ENCODE data around the gene DLAT. TPM values are rescaled to one million over a fixed set of nuclear protein-coding genes. Genes with fewer than 3 reads are reported as not detected.

DLAT gene
- total RNA-seq, 1 donor from 2014 or later, result 19.4 TPM

DNA sequence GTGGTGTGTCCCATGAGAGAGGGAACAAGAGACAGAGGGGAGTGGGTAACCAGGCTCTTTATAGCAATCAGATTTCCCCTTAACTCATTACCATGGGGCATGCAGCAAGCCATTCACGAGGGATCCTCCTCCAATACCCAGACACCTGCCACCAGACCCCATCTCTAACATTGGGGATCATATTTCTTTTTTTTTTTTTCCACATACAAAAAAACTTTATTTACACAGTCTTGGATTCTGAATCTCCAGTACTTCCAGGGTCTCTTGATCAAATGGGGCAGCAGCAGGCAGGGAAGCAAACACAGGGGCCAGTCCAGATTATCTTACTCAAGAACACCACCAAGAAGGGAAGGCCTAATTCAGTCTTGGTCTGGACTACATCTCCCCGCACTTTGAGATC, 4.3 kb downstream of the DLAT start:
- Histone ChIP-seq H3K4me3 (no peak overlapping the region), H3K27ac (no peak overlapping the region), H3K27me3 (no peaks in the 10 kb centered on the region), H3K9me3 (no peaks in the 10 kb centered on the region), H3K4me1 (peaks cover 10% of the 10 kb centered on the region), H3K36me3 (peaks cover 0 to 22% of the 10 kb centered on the region in 2 donors)
- intact Hi-C loops (cut with DNase I), result no loop called here
- DNase-seq (ENCODE audit: extremely low spot score in 2 of 2), result no peak
- TF ChIP-seq, protein P1, sequence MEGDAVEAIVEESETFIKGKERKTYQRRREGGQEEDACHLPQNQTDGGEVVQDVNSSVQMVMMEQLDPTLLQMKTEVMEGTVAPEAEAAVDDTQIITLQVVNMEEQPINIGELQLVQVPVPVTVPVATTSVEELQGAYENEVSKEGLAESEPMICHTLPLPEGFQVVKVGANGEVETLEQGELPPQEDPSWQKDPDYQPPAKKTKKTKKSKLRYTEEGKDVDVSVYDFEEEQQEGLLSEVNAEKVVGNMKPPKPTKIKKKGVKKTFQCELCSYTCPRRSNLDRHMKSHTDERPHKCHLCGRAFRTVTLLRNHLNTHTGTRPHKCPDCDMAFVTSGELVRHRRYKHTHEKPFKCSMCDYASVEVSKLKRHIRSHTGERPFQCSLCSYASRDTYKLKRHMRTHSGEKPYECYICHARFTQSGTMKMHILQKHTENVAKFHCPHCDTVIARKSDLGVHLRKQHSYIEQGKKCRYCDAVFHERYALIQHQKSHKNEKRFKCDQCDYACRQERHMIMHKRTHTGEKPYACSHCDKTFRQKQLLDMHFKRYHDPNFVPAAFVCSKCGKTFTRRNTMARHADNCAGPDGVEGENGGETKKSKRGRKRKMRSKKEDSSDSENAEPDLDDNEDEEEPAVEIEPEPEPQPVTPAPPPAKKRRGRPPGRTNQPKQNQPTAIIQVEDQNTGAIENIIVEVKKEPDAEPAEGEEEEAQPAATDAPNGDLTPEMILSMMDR (IDR thresholded peaks at IDR 0.05), result no peak
- TF ChIP-seq POLR2AphosphoS5 (IDR thresholded peaks at IDR 0.05; ENCODE audit: insufficient read depth in 1 of 2, low read depth in 1 of 2), result no peak
- no peak for TF ChIP-seq POLR2A (IDR thresholded peaks at IDR 0.05)

GRCh38 chr11:112033902-112034301, 8.7 kb downstream of the DLAT start:
- Histone ChIP-seq H3K36me3 (peaks cover 0 to 41% of the 10 kb centered on the region in 2 donors), H3K27me3 (no peaks in the 10 kb centered on the region), H3K4me1 (no peaks in the 10 kb centered on the region), H3K9me3 (no peaks in the 10 kb centered on the region), H3K27ac (no peak overlapping the region), H3K4me3 (no peak overlapping the region)
- TF ChIP-seq, protein P1 (IDR thresholded peaks at IDR 0.05), result no peak
- no peak for TF ChIP-seq POLR2AphosphoS5 (IDR thresholded peaks at IDR 0.05; ENCODE audit: insufficient read depth in 1 of 2, low read depth in 1 of 2)
- TF ChIP-seq POLR2A (IDR thresholded peaks at IDR 0.05), result no peak
- intact Hi-C loops (cut with DNase I), result no loop called here
- DNase-seq (ENCODE audit: extremely low spot score in 2 of 2), result no peak

- intact Hi-C loops (cut with DNase I), result no loop called here
- Histone ChIP-seq H3K27me3 (no peaks in the 10 kb centered on the region), H3K27ac (no peak overlapping the region), H3K4me1 (no peaks in the 10 kb centered on the region), H3K9me3 (no peaks in the 10 kb centered on the region), H3K4me3 (no peak overlapping the region), H3K36me3 (peaks cover 0 to 38% of the 10 kb centered on the region in 2 donors)
- no peak for DNase-seq (ENCODE audit: extremely low spot score in 2 of 2)
- TF ChIP-seq POLR2A (IDR thresholded peaks at IDR 0.05) (no peak), POLR2AphosphoS5 (IDR thresholded peaks at IDR 0.05; ENCODE audit: insufficient read depth in 1 of 2, low read depth in 1 of 2) (no peak)
- TF ChIP-seq, protein P1 (IDR thresholded peaks at IDR 0.05), result no peak
Measured at GRCh38 chr11:112037527-112037926, 12.3 kb downstream of the DLAT start.

DNA sequence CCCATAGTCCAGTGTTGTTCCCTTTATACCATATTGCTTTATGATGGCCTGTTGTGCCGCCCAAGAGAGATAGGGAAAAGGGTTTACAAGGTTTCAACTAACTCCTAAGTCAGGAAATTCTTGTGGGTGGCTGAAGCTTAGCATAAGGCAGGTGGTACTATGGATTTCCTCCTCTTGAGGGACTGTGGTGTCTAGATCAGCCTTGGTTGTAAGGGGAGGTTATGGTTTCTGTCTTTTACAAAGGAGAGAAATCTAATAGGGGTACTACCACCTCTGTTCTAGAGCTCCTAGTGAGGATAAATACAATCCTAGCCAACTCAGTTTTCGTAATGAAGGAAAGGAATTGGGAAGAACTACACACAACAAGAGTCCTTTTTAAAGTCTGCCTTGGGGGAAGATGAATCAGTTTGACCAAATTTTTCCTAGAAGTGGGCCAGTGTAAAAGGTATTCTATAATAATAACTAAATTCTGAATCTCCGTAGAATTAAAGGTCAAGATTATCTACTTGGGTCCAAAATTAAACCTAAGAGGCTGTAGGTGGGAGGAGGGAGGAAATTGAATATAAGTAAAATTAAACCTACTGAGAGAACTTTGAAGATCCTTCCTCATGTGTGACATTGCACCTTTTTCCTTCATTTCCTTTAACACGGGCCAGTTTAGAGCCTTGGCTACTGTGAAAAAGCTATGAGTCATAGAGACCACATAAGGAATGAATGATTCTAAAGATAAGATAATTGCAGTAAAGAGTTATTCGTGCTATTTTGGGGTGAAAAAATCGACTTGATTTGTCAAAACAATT, 17.2 kb downstream of the DLAT start:
- Histone ChIP-seq H3K4me3 (no peak overlapping the region), H3K4me1 (no peaks in the 10 kb centered on the region), H3K27ac (no peak overlapping the region), H3K9me3 (no peaks in the 10 kb centered on the region), H3K27me3 (no peaks in the 10 kb centered on the region), H3K36me3 (peaks cover 0 to 45% of the 10 kb centered on the region in 2 donors)
- intact Hi-C loops (cut with DNase I), result no loop called here
- TF ChIP-seq POLR2AphosphoS5 (IDR thresholded peaks at IDR 0.05; ENCODE audit: insufficient read depth in 1 of 2, low read depth in 1 of 2) (no peak), POLR2A (IDR thresholded peaks at IDR 0.05) (no peak)
- TF ChIP-seq, protein P1 (IDR thresholded peaks at IDR 0.05), result no peak
- no peak for DNase-seq (ENCODE audit: extremely low spot score in 2 of 2)

- Histone ChIP-seq H3K27me3 (no peaks in the 10 kb centered on the region), H3K9me3 (no peaks in the 10 kb centered on the region), H3K4me1 (no peaks in the 10 kb centered on the region), H3K27ac (no peak overlapping the region), H3K4me3 (no peak overlapping the region), H3K36me3 (peaks cover 0 to 41% of the 10 kb centered on the region in 2 donors)
- no peak for TF ChIP-seq POLR2AphosphoS5 (IDR thresholded peaks at IDR 0.05; ENCODE audit: insufficient read depth in 1 of 2, low read depth in 1 of 2)
- TF ChIP-seq, protein P1 (IDR thresholded peaks at IDR 0.05), result no peak
- no peak for TF ChIP-seq POLR2A (IDR thresholded peaks at IDR 0.05)
- no peak for DNase-seq (ENCODE audit: extremely low spot score in 2 of 2)
- intact Hi-C loops (cut with DNase I), result no loop called here
Measured at GRCh38 chr11:112042961-112043304, 17.7 kb downstream of the DLAT start.

Data from vagina (tissue), 2 donors.